SH-SY5Y (cell line): ENCODE data around the gene PPP1R18.

ENCODE experiments used
- GATA2 ChIP-seq: IDR thresholded peaks from 2 replicates; pipeline ENCODE4 v1.6.1; 2011; ENCODE audit warnings: mild to moderate bottlenecking, low read depth, low read length
- GATA3 ChIP-seq: IDR thresholded peaks from 2 replicates; pipeline ENCODE4 v1.6.1; 2011; ENCODE audit warnings: low read depth, mild to moderate bottlenecking, low read length, moderate library complexity

Gene PPP1R18

DNA sequence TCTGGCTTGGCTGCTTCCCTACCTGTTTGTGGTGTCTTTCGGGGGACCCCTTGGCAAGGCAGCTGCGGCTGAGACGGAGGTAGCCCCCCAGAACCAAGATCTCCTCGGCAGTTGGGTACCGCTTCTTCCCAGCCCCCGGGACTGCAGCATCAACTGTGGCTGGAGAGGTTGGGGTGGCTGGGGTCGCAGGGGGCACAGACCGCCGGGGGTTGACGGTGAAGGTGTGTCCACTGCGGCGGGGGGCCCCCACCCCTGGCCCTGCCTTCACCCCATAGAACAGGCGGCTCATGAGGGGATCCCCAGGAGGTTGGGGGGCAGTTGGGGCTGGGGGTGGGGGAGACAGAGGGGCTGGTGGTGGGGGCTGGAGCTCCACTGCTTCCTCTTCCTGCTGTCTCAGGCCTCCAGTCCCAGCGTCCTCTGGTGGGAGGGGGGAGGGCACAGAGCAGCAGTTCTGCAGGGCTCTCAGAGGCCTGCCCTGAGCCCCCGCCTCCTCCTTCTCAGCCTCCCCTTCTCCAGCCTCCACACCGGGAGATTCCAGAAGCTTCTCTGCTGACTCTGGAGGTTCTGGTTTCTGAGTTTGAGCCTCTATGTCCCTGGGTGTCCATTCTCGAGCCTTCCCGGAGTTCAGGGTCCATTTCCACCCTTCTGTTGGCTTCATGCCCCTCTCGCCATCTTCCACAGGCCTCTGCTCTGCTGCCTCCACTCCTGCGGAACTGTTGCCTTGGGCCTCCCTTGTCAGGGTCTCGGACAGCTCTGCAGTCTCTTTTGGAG, 1.9 kb downstream of the PPP1R18 start:
- TF ChIP-seq GATA3 = no peak
- no peak for TF ChIP-seq GATA2

DNA sequence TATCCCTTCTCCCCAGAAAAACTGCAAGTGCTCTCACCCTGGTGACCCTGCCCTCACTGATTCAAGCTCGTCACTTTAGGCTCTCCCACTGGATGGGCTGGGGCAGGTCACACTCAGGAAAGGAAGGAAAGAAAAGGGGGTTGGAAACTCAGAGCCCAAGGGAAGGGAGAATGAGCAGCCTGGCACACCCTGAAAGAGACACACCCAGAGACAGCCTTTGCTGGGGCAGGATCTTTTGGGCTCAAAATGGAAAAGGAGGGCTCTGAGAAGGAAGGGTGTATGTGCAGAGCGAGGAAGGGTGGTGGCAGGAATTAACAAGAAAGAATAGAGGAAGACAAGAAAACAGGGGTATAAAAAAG, 2.5 kb downstream of the PPP1R18 start:
- TF ChIP-seq GATA3 (no peak), GATA2 (no peak)

DNA sequence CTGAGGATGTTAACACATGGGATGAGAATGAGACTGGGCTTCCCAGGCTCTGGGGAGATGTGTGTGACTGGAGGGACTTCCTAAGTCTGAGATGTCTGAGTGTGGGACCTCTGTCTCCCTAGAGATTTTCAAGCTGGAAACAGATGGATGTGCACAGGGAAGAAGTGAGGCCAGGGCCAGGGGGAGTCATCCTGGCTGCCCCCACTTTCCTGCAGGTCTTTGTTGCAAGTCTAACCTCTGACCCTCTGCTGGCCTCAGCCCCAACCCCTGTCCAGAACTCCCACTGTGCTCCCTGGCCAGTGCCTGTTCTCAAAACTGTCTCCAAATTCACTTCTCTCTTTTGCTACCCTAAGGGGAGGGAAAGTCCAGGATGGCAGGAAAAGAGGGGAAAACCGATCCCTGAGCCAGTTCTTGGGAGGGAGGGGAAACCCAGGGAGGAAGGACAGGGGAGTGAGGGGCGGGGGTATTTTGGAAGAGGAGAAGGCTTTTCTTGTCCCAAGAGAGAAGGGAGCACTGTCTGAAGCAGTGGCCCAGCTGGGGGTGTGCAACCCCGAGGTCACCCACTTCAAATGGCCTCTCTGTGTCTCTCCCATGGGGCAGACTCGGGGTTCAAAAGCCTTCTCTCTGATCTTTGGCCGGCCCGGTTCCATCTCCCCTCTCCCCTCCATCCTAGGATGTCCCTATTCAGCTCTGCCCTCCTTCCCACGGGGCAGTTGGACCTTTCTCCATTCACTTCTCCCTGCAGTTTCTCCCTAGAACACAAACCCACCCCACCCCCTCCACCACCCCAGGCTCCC, 3.1 kb downstream of the PPP1R18 start:
- TF ChIP-seq GATA2 (no peak), GATA3 (no peak)

DNA sequence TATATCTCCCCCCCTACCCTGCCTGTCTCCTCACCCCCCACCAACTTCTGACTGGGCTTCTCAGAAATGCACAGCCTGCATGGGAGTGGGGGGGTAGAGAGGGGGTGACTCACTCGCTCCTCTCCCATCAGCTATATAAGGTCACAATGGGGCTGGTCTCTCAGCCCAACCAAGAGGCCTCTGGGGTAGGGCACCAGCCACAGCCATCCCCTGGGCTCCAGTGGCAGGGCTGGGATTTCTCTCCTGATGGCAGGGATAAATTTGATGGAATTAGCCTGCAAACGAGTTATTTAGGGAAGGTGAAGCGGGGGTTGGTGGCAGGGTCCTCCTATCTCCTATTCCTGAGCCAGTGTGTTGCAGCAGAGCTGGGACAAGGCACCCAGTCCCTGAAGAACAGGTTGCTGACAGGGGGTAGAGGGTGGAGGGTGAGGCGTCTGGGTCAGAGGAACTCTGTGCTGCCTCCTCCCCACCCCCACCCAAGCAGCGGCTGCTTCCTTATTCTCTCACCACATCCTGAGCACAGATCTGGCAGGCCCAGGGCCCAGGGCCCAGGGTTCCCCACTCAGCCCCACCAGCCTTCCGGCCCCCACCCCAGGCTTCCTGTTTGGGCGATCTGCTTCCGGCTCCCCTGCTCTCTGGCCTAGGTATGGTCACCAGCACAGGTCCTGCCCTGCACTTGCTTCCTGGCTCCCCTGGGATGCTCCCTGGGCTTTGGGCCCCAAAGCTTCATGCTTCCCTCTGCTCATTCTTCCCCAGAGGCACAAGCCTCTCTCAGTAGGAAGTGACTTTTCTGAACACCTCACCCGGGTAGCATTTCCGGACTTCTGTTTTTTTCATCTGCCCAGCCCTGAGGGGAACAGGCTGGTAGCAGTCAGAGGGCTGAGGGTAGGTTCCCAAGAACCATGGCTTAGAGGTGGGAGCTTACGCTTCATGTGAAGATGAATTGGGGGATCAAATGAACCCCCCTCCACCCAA, 4.0 kb downstream of the PPP1R18 start:
- TF ChIP-seq GATA2 (no peak), GATA3 (no peak)

DNA sequence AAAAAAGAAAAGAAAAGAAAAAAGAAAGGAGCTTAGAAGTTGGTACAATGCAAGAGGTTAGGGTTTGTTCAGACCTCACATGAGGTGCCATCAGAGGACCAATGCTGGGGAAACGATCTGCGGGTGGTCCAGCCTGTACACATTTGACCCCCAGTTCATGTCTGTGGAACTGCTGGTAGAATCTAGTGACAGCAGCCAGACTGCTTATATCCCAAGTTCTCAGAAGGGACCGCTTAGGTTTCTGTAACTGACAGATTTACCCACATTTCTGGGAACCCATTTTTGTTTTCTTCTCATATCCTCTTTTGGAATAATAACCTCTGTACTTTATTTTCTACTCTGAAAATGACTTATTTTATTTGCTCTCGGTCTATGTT, 4.7 kb downstream of the PPP1R18 start:
- TF ChIP-seq GATA3 (no peak), GATA2 (no peak)

DNA sequence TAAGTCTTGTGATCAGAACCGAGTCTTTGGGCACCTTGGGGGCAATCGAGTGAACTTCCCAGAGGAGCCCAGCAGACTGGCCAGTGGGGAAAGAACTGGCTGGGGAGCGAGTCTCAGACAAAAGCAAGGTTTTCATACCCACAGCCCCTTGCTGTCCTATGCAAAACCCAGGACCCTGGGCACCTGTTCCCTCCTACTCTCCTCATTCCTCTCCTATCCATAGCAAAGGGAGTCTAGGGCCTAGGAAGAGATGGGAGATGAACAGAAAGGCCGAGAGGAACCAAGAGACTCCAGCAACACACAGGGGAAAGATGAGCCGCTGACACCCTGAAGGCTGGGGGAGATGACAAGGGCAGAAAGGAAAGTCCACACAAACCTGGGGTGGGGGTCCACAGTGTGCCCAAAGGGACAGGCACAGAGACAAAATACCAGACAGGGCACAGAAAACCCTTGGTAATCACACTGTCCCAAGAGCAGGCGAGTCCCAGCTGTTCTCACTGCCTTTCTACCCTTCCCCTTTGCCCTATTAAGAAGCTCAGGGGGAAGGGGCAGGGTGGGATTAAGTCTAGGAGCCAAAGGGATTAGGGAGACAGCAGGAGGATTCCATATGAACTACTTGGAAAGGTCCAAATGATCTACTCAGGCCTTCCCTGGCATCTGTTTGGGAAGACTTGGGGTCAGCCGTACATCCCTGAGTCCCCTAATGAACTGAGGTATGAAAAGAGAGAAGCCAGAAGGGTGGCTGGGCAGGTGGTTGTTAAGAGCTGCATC, 6.5 kb downstream of the PPP1R18 start:
- TF ChIP-seq GATA2 (no peak), GATA3 (no peak)

DNA sequence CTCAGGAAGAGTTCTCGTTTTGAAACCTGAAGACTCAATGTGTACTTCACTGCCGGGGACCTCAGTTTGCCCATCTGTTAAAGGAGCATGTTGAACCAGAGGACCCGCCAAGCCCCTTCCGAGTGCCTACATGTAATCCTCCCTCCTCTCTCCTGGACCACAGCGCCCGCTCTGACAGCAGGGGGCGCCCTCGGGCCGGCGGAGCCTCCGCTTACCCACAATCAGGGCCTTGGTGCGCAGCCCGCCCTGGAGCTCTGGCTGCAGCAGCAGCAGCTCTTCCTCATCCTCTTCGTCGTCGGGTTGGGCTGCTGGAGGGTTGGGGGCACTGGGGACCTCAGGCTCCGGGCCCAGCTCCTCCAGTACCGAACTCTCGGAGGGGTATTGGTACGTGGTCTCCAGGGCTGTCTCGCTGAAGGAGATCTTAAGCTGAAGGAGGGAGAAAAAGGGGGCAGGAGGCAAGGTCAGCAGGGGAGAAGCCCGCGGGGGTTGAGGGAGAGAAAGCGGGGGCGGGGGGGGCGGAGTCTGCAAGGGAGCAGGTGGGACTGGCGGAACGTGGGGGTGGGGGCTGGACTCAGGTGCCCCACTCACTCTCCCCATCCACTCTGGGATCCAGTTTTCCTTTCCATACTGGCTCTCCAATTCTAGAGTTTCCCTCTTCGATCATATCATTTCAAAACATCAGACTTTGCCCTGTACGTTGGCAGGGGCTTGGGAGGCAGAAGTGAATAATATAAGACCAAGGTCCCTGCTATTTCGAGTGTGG, 7.3 kb downstream of the PPP1R18 start:
- TF ChIP-seq GATA2 (no peak), GATA3 (no peak)

DNA sequence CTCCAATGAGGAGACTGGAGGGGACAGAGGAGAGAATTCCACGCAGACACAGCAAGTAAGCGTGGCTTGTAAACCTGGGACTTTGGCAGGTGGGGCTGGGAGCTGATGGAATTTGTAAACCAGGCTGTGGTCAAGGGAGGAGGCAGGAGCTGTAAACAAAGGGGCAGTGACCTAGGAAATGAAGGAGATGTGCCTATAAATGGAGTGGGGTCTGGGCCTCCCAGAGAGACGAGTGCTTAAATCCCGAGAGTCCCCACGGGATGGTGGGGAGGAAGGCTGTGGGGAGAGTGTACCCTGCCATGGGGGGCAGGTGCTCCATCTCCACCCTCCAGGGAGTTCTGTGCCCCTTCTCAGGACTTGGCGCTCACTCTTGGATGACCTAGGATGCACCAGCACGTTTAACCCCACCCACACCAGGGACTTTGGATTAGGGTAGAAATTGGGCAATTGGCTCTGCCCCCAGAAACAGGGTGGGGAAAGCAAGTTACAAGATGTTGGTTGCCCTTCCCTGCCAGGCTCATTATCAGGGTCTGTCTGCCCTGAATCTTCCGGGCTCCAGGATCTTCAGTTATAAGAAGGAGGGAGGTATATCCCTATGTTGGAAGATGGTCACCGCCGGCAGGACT, 9.7 kb downstream of the PPP1R18 start:
- TF ChIP-seq GATA3 (no peak), GATA2 (no peak)

DNA sequence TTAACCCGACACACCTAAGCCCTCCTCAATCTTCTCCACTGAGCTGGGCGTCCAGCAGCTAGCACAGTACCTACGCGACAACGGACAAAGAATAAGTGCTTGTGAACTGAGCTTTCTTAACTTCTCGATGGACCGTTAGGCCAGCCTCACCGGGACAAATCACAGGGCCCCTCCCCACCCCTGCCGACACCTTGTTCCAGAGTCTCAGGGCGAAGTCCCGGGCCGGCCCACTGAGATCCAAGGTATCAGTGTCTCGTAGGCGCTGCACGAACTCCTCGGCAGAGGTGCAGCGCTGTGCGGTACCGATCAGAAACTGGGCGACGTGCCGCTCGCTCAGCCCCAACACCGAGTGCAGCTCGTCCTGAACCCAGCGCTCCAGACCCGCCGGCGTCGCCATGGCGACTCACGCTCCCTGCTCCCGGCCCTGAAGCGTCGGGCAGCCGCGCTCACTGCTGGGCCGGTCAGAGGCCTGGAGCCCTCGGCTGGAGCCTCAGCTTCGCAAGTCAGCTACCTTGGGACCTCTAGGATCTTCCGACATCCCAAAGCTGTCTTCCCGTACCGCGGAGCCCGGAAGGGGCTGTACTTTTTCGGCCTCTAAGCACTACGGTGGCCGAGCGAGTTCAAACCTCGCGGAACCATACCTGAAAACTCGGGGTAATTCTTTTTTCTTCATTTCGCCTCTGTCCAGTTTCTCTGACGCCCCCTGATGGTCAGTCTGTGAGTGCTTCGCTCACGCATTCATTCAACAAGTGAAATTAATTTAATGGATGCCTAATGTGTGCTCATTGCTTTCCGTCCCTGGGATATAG, 13.8 kb downstream of the PPP1R18 start, which contains the start of gene DHX16:
TSS of gene DHX16 (minus strand) at position 562 of the 809 bp plus-strand sequence. CDS start at position 397, 165 bp downstream.
- no peak for TF ChIP-seq GATA3
- TF ChIP-seq GATA2 = no peak

DNA sequence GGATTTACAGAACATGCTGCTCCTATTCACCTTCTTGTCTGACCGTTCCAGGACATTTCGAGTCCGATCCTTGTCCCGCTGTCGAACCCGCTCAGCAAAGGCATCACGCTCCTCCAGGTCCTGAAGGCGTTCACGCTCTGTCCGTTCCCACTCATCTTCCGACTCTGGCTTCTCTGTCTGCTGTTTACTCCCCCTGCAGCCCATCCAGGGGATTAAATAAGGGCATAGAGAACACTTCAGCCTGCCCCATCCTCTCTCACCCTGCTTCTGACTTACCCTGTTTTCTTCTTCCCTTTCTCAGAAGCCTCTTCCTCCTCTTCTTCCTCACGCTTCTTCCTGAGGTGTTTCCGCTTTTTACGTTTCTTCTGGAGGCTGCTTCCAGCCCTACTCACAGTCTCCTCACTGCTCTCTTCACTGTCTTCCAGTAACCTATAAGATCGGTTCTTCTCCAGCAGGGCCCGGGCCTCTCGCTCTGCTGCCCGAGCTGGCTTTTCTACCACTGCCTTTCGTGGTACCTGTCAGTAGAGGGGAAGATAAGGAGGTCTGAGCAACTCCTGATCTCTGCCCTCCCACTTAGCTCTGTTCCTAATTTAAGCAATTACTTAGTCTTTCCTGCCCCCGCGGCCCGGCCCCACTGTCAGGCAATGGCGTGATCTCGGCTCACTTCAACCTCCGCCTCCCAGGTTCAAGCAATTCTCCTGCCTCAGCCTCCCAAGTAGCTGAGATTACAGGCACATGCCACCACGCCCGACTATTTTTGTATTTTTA, 15.5 kb downstream of the PPP1R18 start:
- no peak for TF ChIP-seq GATA2
- no peak for TF ChIP-seq GATA3
